Stimulated activated CD4-positive, alpha-beta T cell treated with anti-CD3 and anti-CD28 coated beads, Interleukin-1b, Interleukin-23, amount 100 ng/mL, for 48 hours (primary cell): Measurements from ENCODE around the gene SYNE3.
A peak's percentile ranks its signal among the peaks of the same experiment; 100 is the strongest.

Source experiments
- DNase-seq: peaks from one replicate; pipeline ENCODE4 v3.0.0-alpha.2; 2020

Gene SYNE3

DNA sequence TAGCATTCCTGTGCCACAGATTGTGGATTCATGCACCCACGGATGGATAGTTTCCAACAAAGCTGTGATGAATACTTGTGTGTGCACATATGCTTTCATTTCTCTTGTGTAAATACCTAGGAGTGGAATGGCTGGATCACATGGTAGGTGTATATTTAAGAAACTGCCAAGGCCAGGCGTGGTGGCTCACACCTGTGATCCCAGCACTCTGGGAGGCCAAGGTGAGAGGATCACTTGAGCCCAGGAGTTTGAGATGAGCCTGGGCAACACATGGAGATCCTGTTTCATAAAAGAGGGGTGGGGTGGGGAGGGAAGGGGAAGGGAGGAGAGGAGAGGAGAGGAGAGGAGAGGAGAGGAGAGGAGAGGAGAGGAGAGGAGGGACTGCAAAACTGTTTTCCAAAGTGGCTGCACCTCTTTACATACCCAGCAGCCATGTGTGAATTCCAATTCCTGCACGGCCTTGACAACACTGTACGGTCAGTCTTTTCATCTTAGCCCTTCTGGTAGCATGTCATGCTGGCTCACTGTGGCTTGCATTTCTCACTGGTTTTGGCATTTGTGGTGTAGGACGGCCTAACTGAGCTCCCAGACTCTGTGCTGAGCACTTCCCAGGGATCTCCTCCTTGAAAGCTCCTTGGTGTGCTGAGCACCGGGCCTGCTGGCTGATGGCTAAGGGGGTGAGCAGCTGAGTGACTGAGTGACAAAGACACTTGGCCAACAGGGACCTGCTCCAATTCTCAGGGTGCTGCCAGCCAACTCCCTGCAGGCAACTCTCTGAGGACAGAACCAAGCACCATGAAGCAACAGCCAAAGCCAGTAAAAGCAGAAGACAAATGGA lies 27.9 kb downstream of the SYNE3 start:
- no peak for DNase-seq

DNA sequence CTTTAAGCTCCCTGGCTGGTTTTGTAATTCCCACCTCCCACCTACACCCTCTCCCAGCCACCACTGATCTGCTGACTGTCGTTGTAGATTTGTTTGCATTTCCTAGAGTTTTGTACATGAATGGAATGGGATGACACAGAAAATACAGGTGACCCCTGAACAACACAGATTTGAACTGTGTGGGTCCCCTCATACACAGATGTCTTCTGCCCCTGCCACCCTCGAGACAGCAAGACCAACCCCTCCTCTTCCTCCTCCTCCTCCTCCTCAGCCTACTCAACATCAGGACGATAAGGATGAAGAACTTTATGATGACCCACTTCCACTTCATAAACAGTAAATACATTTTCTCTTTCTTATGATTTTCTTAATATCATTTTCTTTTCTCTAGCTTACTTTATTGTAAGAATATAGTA lies 28.8 kb downstream of the SYNE3 start:
- DNase-seq, result no peak

DNA sequence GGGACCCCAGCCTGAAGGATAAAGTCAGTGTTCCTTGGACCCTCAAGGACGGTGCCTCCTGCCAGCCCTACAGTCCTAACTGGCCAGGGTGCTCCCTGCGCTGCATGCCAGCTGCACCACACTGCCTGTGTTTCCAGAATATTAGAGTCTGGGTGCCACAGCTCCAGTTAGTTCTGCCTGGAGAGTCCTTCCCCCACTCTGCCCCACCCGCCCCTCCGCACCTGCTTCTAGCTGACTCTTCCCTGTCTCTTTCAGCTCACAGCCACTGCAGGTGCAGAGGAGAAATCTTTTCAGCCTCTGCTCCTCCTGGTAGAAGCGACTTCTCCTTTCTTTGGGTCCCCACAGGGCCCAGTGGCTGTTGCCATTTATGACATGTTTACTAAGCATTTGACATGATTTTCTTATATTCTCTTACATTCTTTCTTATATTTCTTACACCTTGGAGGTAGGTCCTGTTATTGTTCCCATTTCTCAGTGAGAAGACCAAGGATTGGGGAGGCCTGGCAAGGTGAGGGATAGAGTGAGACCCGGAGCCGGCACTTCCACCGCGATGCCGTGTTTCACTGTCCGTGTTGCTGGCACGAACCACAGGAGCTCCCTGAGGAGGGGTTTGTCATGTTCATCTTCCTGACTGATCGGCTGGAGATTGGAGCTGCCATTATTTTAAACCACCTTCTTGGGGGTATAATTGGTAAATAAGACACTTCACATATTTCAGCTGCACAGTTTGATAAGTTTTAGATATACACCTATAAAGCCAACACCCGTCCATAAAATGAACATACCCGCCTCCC lies 29.4 kb downstream of the SYNE3 start:
- no peak for DNase-seq

DNA sequence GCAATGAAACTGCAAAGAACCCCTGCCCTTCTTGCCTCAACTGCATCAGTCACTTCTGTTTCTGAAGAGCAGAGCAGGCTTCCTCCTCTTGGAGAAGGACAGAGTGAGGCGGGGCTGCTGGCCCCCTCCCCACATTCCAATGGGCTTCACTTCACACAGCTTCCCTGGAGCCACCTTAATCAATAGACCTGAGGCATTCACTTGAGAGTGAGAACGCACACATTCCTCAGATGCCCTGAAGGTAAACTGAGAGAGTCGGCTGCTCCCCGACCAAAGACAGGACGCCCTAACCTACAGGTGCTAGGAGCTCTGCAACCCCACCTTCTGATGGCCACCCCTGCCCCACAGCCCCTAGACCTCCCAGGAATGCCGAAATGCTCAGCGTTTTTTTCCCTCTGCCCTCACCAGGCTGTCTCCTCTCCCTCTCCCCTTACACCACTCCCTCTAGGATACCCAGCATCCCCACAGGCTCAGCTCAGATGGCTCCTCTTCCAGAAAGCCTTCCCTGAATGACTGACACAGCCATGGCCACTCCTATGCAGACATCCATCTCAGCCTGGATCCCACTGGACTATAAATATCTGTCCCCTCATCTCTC lies 31.1 kb downstream of the SYNE3 start:
- no peak for DNase-seq

DNA sequence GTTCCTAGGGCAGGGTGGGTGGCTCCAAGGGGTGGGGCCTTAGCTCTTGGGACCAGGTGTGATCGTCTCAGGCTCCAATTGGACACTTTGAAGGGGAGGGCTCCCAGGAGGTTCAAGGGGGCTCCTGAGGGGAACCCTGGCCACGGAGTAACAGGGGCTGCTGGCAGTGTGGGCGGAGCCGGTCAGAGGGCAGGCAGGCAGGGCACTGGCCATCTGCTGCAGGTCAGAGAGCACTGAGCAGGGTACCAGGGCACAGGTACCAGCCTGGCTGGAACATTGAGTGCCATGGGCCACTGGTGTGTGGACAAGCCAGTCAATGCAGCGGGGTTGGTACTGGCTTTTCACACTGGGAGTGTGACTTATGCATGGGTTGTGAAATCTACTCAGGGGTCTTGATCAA lies 32.2 kb downstream of the SYNE3 start:
- no peak for DNase-seq

DNA sequence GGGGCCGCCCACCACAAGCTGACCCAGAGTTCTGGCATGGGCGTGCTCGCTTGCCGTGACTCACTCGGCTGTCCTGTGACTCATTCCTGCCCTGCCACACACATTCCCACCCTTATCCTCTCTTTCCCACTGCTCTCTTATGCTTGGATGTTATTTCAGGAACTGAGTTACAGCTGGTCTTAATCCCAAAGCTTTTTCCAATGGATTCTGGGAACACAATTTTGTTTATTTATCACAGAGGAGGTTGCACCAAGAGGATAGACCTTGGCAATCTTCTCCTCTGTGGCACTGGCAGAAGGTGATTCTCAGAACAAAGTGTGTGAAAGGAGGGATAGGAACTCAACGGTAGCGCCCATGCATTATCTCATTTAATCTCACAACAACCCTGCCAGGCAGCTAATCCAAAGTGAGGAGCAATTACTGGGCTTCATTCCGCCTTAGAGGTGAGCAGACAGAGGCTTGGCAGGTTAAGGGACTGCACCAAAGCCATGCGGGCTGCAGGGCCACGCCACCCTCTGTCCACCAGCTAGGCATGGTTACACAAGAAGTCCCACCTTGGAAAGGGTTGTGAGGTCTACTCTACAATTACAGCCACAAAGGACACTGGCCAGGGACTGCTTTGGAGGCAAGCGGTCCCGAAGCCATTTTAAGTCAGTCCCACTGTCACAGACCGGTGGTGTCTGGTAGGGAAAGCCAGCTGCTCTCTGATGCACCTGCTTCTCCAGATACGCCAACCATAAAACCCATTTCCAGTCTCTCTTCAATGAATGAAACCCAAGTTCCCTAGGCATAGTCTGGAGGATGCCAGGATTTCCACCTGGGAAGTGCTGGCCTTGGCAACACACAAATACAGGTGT lies 32.9 kb downstream of the SYNE3 start:
- DNase-seq, result no peak

DNA sequence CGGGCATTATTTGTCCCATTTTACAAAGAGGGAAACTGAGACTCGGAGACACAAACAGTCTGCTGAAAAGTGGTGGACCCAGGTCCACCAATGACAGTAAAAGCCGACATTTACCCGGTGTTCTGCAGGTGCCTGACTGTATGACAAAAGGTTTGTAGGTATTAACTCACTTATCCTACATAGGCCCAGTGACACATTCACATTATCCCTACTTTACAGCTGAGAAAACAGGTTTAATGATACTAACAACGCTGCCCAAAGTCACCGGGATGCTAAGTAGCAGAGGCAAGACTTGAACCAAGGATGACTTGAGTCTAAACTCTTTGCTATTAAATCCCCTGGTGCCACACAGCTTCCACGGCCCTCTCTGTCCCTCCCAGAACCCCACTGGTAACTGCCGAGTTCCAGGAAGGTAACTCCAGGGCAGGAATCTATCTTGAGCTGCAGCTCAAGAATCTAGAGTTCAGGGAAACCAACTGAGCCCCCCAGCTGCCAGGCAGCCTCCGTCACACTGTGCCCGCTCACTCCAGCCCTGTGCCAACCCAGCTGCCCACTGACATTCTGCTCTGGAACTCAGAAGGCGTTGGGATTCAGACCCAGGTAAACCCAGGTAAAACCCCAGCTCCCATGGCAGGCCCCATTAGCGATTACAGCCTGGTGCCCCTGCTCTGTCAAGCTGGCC lies 33.7 kb downstream of the SYNE3 start:
- no peak for DNase-seq

DNA sequence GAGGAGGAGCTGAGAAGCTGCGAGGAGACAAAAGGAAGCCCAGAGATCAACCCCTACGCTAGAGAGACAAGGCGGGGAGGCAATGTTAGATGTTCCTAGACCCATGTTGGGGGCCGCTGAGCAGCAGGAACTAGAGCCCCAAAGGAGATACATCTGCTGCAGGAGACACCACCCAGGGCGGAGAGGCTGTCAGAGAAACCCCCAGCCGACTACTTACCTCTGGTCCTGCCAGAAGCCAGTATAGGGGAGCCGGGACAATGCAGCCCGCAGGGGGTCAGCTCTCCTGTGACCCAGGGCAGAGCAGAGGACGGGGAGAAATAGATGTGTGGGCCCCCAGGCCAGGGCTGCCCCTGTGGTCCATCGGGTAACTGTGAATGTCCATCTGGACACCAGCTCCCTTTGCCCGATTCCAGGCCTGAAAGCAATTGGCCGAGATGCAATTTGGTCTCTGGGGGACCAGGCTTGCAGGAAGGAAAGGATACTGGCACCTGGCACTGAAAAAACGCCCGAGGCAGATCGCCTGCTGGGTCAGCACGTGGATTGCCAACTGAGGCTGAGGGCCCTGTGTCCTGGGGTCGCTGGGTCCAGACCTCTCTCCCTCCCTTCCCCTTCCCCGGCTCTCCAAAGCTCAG lies 34.9 kb downstream of the SYNE3 start:
- no peak for DNase-seq

DNA sequence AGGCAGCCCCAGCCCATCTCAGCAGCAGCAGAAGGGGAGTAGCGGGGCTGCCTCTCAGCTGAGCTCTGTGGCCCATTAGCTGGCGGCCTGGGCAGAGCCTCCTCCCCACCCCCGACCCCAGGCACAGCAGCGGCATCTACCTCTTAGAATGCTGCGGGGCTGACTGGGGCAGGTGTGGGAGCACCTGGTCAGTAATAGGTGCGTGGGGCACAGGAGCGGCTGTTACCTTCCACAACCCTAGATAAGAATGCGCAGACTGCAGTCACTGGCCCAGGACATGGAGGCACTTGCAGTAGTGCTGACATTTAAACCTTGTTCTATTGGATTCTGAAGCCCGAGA lies 35.6 kb downstream of the SYNE3 start:
- DNase-seq, result no peak

DNA sequence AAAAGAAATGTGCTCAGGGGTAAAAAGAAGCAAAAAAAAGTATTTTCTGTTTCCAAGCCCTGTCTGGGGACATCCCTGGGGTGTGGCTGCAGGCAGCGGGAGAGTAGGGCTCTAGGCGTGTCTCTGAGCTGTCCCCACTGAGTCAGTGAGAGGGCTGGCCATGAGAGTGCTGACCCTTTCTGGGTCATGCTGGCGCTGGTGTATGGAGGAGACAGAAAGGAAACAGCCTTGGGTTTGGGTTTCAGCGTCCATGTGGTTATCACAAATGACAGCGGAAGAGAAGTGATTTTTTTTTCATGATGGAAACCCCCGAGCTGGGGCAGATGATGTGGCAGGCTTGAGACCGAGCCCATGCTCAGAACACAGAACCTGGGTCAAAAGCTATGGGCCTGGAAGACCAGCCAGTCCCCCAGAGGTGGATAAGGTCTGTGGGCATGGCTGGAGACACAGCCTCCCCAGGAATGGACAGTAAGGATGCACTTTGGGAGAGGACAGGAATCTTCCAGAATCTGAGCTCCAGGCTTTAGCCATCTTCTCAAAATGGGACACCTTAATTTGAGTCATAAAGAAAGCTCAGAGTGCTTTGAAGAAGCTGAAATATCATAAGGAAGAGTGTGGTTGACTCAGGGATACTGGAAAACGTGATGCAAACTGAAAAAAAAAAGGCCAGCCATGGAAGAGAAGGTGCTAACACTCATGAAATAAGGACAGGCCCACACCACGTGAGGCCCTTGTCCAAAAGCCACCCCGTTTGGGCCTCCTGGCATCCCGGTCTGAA lies 36.2 kb downstream of the SYNE3 start:
- peak; percentile 45 for DNase-seq

DNA sequence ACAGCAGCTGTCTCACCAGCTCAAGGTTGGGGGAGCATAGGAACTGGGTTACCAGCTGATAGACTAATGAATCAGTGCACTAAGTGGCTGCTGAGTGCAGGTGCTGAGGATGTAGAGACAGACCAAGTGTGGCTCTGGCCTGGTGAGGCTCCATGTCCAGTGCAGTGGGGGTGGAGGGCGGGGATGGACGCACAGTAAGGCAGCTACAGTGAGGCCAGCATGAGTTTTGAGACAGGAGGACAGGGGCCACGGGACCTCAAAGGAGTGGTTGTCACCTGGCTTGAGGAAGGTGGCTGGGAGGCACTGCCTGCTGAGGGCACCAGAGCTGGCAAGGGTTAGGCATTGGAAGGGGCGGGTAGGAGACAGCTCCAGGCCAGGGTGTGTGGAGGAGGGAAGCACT lies 37.0 kb downstream of the SYNE3 start:
- no peak for DNase-seq

DNA sequence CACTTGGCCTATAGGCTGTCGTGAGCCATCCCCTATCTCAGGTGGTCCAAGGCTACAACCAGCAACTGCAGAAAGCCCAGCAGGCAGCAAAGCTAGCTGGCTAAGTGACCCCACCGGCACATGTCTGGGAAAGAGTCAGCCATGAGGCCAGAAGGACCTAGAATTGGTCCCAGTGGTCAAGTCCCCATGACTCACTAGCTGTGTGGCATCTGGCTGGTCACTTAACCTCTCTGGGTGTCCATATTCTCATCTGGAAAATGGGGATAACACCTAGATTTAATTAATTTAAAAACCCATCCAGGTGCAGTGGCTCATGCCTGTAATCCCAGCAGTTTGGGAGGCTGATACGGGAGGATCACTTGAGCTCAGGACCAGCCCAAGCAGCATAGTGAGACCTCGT lies 37.6 kb downstream of the SYNE3 start:
- no peak for DNase-seq

DNA sequence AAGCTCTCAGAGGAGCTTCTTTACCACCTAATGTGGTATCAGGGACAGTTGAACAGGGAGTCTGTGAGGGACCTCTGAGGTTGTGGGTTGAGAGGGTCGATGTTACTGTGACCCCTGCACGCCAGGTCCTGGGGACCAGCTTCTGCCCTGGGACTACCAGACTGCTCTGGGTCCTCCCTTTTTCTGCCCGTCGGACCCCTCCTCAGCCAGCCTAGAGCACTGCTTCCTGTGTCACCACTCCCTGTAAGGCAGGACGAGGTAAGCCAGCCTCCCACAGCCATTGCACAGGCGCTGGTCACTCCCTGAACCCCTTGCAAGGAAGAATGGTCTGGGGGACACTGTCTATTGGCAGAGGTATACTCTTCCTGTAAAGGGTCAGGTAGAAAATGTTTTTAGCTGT lies 38.1 kb downstream of the SYNE3 start:
- DNase-seq, result no peak

DNA sequence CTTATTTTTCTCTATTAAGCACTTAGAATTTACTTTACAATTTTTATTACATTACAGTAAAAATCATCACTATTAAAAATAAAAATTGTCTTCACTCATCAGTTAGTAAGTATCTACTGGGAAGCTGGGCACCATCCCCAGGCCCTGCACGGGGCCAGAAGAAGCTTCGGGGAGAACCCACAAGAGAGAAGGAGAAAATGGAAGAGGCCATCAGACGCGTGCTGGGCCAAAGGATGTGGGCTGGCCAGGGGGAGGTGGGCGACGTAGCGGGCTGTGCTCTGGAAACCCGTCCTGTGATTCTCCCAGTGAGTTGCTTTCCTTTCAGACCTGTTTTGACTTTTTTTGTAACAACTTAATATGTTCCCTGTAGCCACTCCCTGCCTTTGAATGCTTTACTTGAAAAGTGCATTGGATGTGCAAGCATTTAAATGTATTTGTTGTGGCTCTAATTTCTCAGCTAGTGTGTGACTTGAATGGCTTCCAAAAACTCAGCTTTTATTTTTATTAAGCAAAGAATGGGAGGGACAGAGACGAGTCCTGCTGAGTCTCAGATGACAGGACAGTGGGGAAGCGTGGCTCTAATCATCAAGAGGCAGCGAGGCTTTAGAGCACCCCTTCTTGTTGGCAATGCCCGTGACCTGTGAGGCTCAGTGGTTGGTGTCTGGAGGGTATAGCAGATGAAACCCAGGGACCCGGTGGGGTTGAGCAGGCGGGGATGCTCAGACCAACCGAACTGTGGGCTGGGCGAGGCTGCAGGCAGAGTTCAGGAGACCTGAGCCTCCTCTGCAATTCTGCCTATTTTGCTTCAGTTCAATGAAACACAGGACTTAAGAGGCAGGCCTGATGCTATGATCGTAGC lies 38.8 kb downstream of the SYNE3 start:
- DNase-seq, result no peak

DNA sequence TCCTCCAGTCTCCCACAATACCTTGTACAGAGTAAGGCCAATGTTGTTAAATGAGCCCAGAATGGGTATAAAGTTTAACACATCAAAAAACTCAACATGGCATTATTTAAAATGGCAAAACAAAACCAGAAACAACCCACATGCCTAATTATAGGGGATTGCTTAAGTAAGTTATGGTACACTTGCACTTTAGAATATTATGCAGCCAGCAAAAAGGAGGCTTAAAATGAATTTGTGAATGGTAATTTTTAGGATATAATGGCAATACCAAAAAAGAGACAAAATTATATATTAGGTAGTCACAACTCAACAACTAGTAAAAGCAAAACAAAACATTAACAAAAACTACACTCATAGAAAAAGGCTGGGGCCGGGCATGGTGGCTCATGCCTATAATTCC lies 39.7 kb downstream of the SYNE3 start:
- DNase-seq, result no peak

DNA sequence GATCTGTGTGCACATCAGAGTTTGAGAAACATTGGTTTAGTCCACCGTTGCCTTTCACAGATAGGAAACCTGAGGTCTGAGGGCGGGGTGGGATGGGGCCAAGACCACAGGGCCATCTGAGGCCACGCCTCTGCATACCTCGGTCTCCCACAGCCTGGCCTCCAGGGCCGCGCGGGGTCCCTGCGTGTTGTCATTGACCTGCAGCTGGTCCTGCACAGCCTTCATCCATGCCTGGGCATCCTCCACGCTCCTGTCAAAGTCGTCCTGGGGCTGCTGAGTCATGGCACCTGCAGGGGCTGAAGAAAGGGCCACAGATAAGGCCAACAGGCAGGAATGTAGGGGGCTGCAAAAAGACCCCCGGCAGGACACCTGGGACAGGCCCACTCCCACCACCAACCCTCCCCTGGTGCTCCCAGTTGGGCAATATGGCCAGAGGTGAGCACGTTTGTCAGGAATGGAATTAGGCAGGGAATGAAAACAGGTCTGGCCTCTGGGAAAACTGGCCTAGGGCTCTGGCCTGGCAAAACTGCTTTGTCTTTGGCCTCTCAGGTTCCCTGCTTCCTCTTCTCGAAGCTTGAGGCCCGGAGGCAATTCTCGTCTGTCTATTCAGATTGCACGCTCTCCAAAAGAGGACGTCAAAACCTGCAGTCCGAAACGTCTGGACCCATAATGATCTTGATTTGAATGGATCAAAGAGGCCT lies 40.8 kb downstream of the SYNE3 start:
- no peak for DNase-seq

DNA sequence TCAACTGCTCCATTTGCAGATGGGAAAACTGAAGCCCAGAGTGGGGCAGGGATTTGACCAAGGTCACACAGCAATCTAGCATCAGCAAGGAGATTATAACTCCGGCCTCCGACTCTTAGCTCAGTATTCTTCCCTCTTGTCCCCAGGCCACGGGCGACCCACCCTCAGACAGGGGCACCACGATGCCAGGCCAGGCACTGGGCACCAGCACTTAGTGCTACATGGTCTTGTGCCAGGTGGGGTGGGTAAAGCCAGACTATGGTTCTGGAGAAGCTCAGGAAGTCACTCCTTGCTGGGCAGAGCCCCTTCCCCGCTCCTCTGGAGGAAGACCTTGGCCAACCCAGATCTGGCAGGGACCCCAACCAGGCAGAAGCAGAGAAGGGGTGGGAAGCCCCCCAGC lies 41.5 kb downstream of the SYNE3 start:
- no peak for DNase-seq

DNA sequence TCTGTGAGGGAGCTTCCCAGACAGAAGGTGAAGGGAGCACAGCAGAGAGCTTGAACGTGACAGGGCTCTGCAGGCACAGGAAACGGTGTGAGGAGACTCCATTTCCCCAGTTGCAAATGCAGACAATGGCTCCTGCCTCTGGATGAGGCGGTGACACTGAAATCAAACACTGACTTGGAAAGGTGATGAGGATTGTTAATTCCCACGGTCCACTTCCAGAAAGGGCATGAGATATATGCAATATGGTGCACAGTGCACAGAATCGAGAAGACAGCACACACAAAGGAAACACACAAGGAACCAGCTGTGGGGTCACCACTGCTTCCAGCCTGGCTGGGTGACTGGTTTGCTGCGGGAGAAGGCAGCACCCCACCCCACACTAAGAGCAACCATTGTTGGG lies 42.0 kb downstream of the SYNE3 start:
- DNase-seq, result no peak

DNA sequence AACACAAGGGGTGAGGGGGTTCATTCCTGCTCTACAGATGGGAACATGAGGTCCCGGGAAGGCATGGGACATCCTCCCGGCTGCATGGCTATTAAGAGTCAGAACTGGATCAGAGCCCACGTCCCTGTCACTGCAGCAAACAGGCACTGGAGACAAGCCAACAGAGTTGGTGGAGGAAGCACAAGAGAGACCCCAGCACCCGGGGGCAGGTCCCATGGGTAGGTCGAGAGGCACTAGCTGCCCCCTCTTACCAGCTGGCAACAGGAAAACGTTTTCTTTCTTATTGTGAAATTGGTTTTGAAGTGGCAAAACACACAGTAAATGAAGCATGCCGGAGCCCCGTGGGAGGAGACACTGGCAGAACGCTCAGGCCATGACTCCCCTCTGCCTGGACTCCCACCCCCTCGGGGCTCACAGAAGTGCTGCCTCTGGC lies 43.6 kb downstream of the SYNE3 start:
- DNase-seq, result no peak

DNA sequence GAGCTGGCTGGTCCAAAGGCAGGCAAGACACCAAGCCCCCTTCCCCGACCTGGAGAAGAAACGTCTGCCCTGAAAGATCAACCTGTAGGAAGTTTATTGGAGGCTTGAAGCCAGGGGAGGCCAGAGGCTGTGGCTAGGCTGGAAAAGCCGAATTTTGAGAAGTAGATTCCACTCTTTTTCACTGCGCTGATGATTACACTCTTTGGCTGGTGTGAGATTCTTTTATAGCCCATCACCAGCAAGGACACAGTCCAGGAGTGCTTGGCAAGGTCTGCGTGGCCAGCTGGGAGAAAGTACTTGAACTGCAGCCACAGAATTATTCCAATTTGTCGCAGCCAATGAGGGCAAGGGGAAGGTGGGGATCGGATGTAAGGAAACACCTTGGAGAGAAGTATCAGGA lies 45.0 kb downstream of the SYNE3 start:
- DNase-seq, result no peak
